Measurements from ENCODE around the gene C11orf97. TPM values are rescaled to one million over a fixed set of nuclear protein-coding genes. Genes with fewer than 3 reads are reported as not detected.

C11orf97 gene
- total and polyA plus RNA-seq, 2 donors = not detected

- Histone ChIP-seq H3K27ac (ENCODE audit: low read depth in 1 of 2, low read length in 1 of 2) (no peak overlapping the region), H3K4me3 (ENCODE audit: low read length in 2 of 2) (no peak overlapping the region), H3K36me3 (ENCODE audit: control insufficient read depth in 2 of 2, insufficient read depth in 2 of 2, low read length in 1 of 2) (no peaks in the 10 kb centered on the region), H3K9me3 (ENCODE audit: control insufficient read depth in 2 of 2, insufficient read depth in 1 of 2, low read length in 1 of 2) (no peaks in the 10 kb centered on the region), H3K4me1 (ENCODE audit: control insufficient read depth in 2 of 2, insufficient read depth in 2 of 2, low read length in 2 of 2) (no peaks in the 10 kb centered on the region), H3K27me3 (ENCODE audit: control insufficient read depth in 2 of 2, insufficient read depth in 1 of 2, low read length in 1 of 2) (peaks cover 0 to 4% of the 10 kb centered on the region in 2 donors)
- 23% methylated on average over 5 of the region's 5 CpGs for WGBS
- peak in 4 of 9 donors; percentile 12 to 45 (median 26) for DNase-seq (ENCODE audit: low read depth in 6 of 9, low spot score in 9 of 9)
These were observed 7.3 kb downstream of the C11orf97 start for GRCh38 chr11:94519478-94520084.

GRCh38 chr11:94521684-94522083 is 9.4 kb downstream of the C11orf97 start:
- Histone ChIP-seq H3K4me1 (ENCODE audit: control insufficient read depth in 2 of 2, insufficient read depth in 2 of 2, low read length in 2 of 2) (no peaks in the 10 kb centered on the region), H3K36me3 (ENCODE audit: control insufficient read depth in 2 of 2, insufficient read depth in 2 of 2, low read length in 1 of 2) (no peaks in the 10 kb centered on the region), H3K4me3 (ENCODE audit: low read length in 2 of 2) (no peak overlapping the region), H3K9me3 (ENCODE audit: control insufficient read depth in 2 of 2, insufficient read depth in 1 of 2, low read length in 1 of 2) (no peaks in the 10 kb centered on the region), H3K27ac (ENCODE audit: low read depth in 1 of 2, low read length in 1 of 2) (no peak overlapping the region), H3K27me3 (ENCODE audit: control insufficient read depth in 2 of 2, insufficient read depth in 1 of 2, low read length in 1 of 2) (no peaks in the 10 kb centered on the region)
- DNase-seq (ENCODE audit: low read depth in 6 of 9, low spot score in 9 of 9) = no peak
- WGBS = 70% methylated on average over 5 of the region's 5 CpGs

GRCh38 chr11:94524341-94524740 is 12.1 kb downstream of the C11orf97 start:
- Histone ChIP-seq H3K9me3 (ENCODE audit: control insufficient read depth in 2 of 2, insufficient read depth in 1 of 2, low read length in 1 of 2) (no peaks in the 10 kb centered on the region), H3K36me3 (ENCODE audit: control insufficient read depth in 2 of 2, insufficient read depth in 2 of 2, low read length in 1 of 2) (no peaks in the 10 kb centered on the region), H3K27ac (ENCODE audit: low read depth in 1 of 2, low read length in 1 of 2) (no peak overlapping the region), H3K4me1 (ENCODE audit: control insufficient read depth in 2 of 2, insufficient read depth in 2 of 2, low read length in 2 of 2) (no peaks in the 10 kb centered on the region), H3K27me3 (ENCODE audit: control insufficient read depth in 2 of 2, insufficient read depth in 1 of 2, low read length in 1 of 2) (no peaks in the 10 kb centered on the region), H3K4me3 (ENCODE audit: low read length in 2 of 2) (no peak overlapping the region)
- no peak for DNase-seq (ENCODE audit: low read depth in 6 of 9, low spot score in 9 of 9)
- WGBS = 95% methylated on average over 1 of the region's 1 CpG

- Histone ChIP-seq H3K36me3 (ENCODE audit: control insufficient read depth in 2 of 2, insufficient read depth in 2 of 2, low read length in 1 of 2) (no peaks in the 10 kb centered on the region), H3K4me3 (ENCODE audit: low read length in 2 of 2) (no peak overlapping the region), H3K27me3 (ENCODE audit: control insufficient read depth in 2 of 2, insufficient read depth in 1 of 2, low read length in 1 of 2) (no peaks in the 10 kb centered on the region), H3K9me3 (ENCODE audit: control insufficient read depth in 2 of 2, insufficient read depth in 1 of 2, low read length in 1 of 2) (no peaks in the 10 kb centered on the region), H3K4me1 (ENCODE audit: control insufficient read depth in 2 of 2, insufficient read depth in 2 of 2, low read length in 2 of 2) (no peaks in the 10 kb centered on the region), H3K27ac (ENCODE audit: low read depth in 1 of 2, low read length in 1 of 2) (no peak overlapping the region)
- no peak for DNase-seq (ENCODE audit: low read depth in 6 of 9, low spot score in 9 of 9)
- 73% methylated on average over 5 of the region's 5 CpGs for WGBS
These were observed 13.5 kb downstream of the C11orf97 start for GRCh38 chr11:94525546-94526324.

- Histone ChIP-seq H3K27me3 (ENCODE audit: control insufficient read depth in 2 of 2, insufficient read depth in 1 of 2, low read length in 1 of 2) (no peaks in the 10 kb centered on the region), H3K4me1 (ENCODE audit: control insufficient read depth in 2 of 2, insufficient read depth in 2 of 2, low read length in 2 of 2) (no peaks in the 10 kb centered on the region), H3K36me3 (ENCODE audit: control insufficient read depth in 2 of 2, insufficient read depth in 2 of 2, low read length in 1 of 2) (no peaks in the 10 kb centered on the region), H3K9me3 (ENCODE audit: control insufficient read depth in 2 of 2, insufficient read depth in 1 of 2, low read length in 1 of 2) (no peaks in the 10 kb centered on the region), H3K27ac (ENCODE audit: low read depth in 1 of 2, low read length in 1 of 2) (no peak overlapping the region), H3K4me3 (ENCODE audit: low read length in 2 of 2) (no peak overlapping the region)
- DNase-seq (ENCODE audit: low read depth in 6 of 9, low spot score in 9 of 9) = no peak
- WGBS = 82% methylated on average over 4 of the region's 4 CpGs
These were observed 14.6 kb downstream of the C11orf97 start for GRCh38 chr11:94526645-94527438.

GRCh38 chr11:94528551-94528950 is 16.3 kb downstream of the C11orf97 start:
- H3K4me1 ChIP-seq (ENCODE audit: control insufficient read depth in 2 of 2, insufficient read depth in 2 of 2, low read length in 2 of 2) = no peaks in the 10 kb centered on the region
- no peak overlapping the region for H3K4me3 ChIP-seq (ENCODE audit: low read length in 2 of 2)
- no peak for DNase-seq (ENCODE audit: low read depth in 6 of 9, low spot score in 9 of 9)
- H3K27ac ChIP-seq (ENCODE audit: low read depth in 1 of 2, low read length in 1 of 2) = no peak overlapping the region
- no peaks in the 10 kb centered on the region for H3K9me3 ChIP-seq (ENCODE audit: control insufficient read depth in 2 of 2, insufficient read depth in 1 of 2, low read length in 1 of 2)
- no peaks in the 10 kb centered on the region for H3K36me3 ChIP-seq (ENCODE audit: control insufficient read depth in 2 of 2, insufficient read depth in 2 of 2, low read length in 1 of 2)
- H3K27me3 ChIP-seq (ENCODE audit: control insufficient read depth in 2 of 2, insufficient read depth in 1 of 2, low read length in 1 of 2) = no peaks in the 10 kb centered on the region

GRCh38 chr11:94532211-94532610 is 19.9 kb downstream of the C11orf97 start:
- Histone ChIP-seq H3K36me3 (ENCODE audit: control insufficient read depth in 2 of 2, insufficient read depth in 2 of 2, low read length in 1 of 2) (no peaks in the 10 kb centered on the region), H3K27me3 (ENCODE audit: control insufficient read depth in 2 of 2, insufficient read depth in 1 of 2, low read length in 1 of 2) (no peaks in the 10 kb centered on the region), H3K4me3 (ENCODE audit: low read length in 2 of 2) (no peak overlapping the region), H3K4me1 (ENCODE audit: control insufficient read depth in 2 of 2, insufficient read depth in 2 of 2, low read length in 2 of 2) (no peaks in the 10 kb centered on the region), H3K9me3 (ENCODE audit: control insufficient read depth in 2 of 2, insufficient read depth in 1 of 2, low read length in 1 of 2) (no peaks in the 10 kb centered on the region), H3K27ac (ENCODE audit: low read depth in 1 of 2, low read length in 1 of 2) (no peak overlapping the region)
- WGBS = 98% methylated on average over 3 of the region's 3 CpGs
- DNase-seq (ENCODE audit: low read depth in 6 of 9, low spot score in 9 of 9) = no peak

- H3K9me3 ChIP-seq (ENCODE audit: control insufficient read depth in 2 of 2, insufficient read depth in 1 of 2, low read length in 1 of 2) = no peaks in the 10 kb centered on the region
- H3K27me3 ChIP-seq (ENCODE audit: control insufficient read depth in 2 of 2, insufficient read depth in 1 of 2, low read length in 1 of 2) = no peaks in the 10 kb centered on the region
- no peaks in the 10 kb centered on the region for H3K4me1 ChIP-seq (ENCODE audit: control insufficient read depth in 2 of 2, insufficient read depth in 2 of 2, low read length in 2 of 2)
- no peaks in the 10 kb centered on the region for H3K36me3 ChIP-seq (ENCODE audit: control insufficient read depth in 2 of 2, insufficient read depth in 2 of 2, low read length in 1 of 2)
- no peak for DNase-seq (ENCODE audit: low read depth in 6 of 9, low spot score in 9 of 9)
- WGBS = 97% methylated on average over 1 of the region's 1 CpG
- H3K4me3 ChIP-seq (ENCODE audit: low read length in 2 of 2) = no peak overlapping the region
- H3K27ac ChIP-seq (ENCODE audit: low read depth in 1 of 2, low read length in 1 of 2) = no peak overlapping the region
These were observed 20.9 kb downstream of the C11orf97 start for GRCh38 chr11:94533206-94533605.
